ENCODE results near the gene RASAL2. TPM values are rescaled to one million over a fixed set of nuclear protein-coding genes. Genes with fewer than 3 reads are reported as not detected.

The RASAL2 gene
- total and polyA plus RNA-seq, 2 of the 4 experiments (the other 2 are of a cell fraction), result 13.1 to 20.6 TPM

DNA sequence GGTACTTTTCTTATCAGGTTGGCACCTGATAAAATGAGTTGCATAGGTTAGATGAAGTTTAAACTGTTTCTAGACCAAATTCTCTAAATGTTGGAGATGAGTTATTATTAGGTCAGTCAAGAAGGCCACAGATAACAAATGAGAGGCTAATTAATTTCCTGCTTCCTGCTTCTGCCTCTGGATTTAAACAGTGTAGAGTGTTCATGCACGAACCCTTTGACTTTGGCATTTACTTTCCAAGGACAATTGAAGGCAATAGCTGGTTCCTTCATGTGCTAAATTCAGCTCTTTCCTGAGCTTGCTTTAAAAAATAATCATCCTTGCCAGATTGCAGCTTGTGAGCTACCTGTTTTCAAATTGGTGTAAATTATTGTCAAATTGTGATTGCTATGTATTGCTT, 80.6 kb downstream of the RASAL2 start:
- Histone ChIP-seq H3K9me3 (ENCODE audit: control insufficient read depth, insufficient read depth, low read length) (no peaks in the 10 kb centered on the region), H2AK9ac (replicated peaks; ENCODE audit: low read depth, low read length, poor library complexity) (no peak overlapping the region), H3K23ac (ENCODE audit: low read depth, low read length) (no peak overlapping the region), H3K4me2 (ENCODE audit: low read depth, low read length) (no peak overlapping the region), H3K36me3 (ENCODE audit: control insufficient read depth, insufficient read depth, low read length) (no peaks in the 10 kb centered on the region), H4K91ac (ENCODE audit: insufficient read depth, low read depth, low read length) (no peak overlapping the region), H3K56ac (ENCODE audit: extremely low read depth, insufficient read depth, low read length) (no peak overlapping the region), H3K4me1 (ENCODE audit: control insufficient read depth, insufficient read depth, low read length) (no peaks in the 10 kb centered on the region), H2AFZ (replicated peaks; ENCODE audit: low read length, poor library complexity) (no peak overlapping the region), H3K4me3 (ENCODE audit: insufficient read depth, low read depth, low read length) (no peak overlapping the region), H3K4ac (ENCODE audit: low read depth, low read length) (no peak overlapping the region), H3K9ac (ENCODE audit: low read depth, low read length) (no peak overlapping the region), H2BK120ac (ENCODE audit: low read depth, low read length) (no peak overlapping the region), H3K14ac (replicated peaks; ENCODE audit: low read depth, low read length) (no peak overlapping the region), H2BK20ac (ENCODE audit: low read depth, low read length) (no peak overlapping the region), H3K18ac (ENCODE audit: low read depth, low read length) (no peak overlapping the region), H3K27me3 (ENCODE audit: control insufficient read depth, insufficient read depth, low read length) (no peaks in the 10 kb centered on the region), H3K79me1 (ENCODE audit: low read depth in 1 of 2, low read length in 2 of 2) (peaks cover 13 to 36% of the 10 kb centered on the region in 2 experiments), H3K9me1 (ENCODE audit: insufficient read depth, low read length) (peaks cover 3% of the 10 kb centered on the region), H2BK5ac (ENCODE audit: low read depth, low read length, poor library complexity, severe bottlenecking) (no peak overlapping the region), H3K27ac (ENCODE audit: insufficient read depth, low read length) (no peak overlapping the region), H2BK15ac (ENCODE audit: low read depth, low read length) (no peak overlapping the region), H4K8ac (ENCODE audit: low read depth in 2 of 2, low read length in 2 of 2) (no peak overlapping the region), H4K5ac (ENCODE audit: low read depth, low read length) (no peak overlapping the region), H4K20me1 (ENCODE audit: insufficient read depth, low read length) (peaks cover 5% of the 10 kb centered on the region; the same call in 1 of the 2 replicates), H2AK5ac (ENCODE audit: low read depth, low read length) (no peak overlapping the region)
- DNase-seq, result no peak
- no CpG with 5 or more reads among the region's 1 CpG for WGBS, 2 experiments (ENCODE audit: extremely low coverage in 2 of 2, insufficient read length in 1 of 2)
- in situ Hi-C loops (cut with MboI; ENCODE audit: low sequenced_read_pairs), result no loop called here
- ChIA-PET CTCF (interaction anchor here (0.6 kb wide), 1 partner anchor 1925 kb away, joined by 3 read pairs; no protein-coding TSS in a partner anchor), POLR2A (ENCODE audit: unreplicated experiment) (no interaction called here)
- no TSS peak for BruUV-seq (replicated peaks)
- TF ChIP-seq, protein P1, sequence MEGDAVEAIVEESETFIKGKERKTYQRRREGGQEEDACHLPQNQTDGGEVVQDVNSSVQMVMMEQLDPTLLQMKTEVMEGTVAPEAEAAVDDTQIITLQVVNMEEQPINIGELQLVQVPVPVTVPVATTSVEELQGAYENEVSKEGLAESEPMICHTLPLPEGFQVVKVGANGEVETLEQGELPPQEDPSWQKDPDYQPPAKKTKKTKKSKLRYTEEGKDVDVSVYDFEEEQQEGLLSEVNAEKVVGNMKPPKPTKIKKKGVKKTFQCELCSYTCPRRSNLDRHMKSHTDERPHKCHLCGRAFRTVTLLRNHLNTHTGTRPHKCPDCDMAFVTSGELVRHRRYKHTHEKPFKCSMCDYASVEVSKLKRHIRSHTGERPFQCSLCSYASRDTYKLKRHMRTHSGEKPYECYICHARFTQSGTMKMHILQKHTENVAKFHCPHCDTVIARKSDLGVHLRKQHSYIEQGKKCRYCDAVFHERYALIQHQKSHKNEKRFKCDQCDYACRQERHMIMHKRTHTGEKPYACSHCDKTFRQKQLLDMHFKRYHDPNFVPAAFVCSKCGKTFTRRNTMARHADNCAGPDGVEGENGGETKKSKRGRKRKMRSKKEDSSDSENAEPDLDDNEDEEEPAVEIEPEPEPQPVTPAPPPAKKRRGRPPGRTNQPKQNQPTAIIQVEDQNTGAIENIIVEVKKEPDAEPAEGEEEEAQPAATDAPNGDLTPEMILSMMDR (conservative IDR thresholded peaks at IDR 0.05; ENCODE audit: low read depth, low read length), result no peak
- no peak for TF ChIP-seq RCOR1 (IDR thresholded peaks at IDR 0.05; ENCODE audit: insufficient replicate concordance, low read length)
- no peak for TF ChIP-seq CHD1 (IDR thresholded peaks at IDR 0.05; ENCODE audit: low read depth, low read length)
- TF ChIP-seq SMC3 (IDR thresholded peaks at IDR 0.05; ENCODE audit: low read depth, low read length), result no peak
- no peak for TF ChIP-seq RAD21 (IDR thresholded peaks at IDR 0.05; ENCODE audit: low read length)
- no peak for TF ChIP-seq NFE2L2 (IDR thresholded peaks at IDR 0.05; ENCODE audit: low read depth, low read length)
- TF ChIP-seq MXI1 (IDR thresholded peaks at IDR 0.05; ENCODE audit: borderline replicate concordance, low read depth, low read length), result no peak
- TF ChIP-seq FOS (IDR thresholded peaks at IDR 0.05; ENCODE audit: low read depth, low read length), result no peak
- no peak for TF ChIP-seq MAZ (IDR thresholded peaks at IDR 0.05; ENCODE audit: borderline replicate concordance, low read depth, low read length)
- TF ChIP-seq POLR2A (IDR thresholded peaks at IDR 0.05; ENCODE audit: low read depth, low read length), result no peak
- TF ChIP-seq, protein P2, sequence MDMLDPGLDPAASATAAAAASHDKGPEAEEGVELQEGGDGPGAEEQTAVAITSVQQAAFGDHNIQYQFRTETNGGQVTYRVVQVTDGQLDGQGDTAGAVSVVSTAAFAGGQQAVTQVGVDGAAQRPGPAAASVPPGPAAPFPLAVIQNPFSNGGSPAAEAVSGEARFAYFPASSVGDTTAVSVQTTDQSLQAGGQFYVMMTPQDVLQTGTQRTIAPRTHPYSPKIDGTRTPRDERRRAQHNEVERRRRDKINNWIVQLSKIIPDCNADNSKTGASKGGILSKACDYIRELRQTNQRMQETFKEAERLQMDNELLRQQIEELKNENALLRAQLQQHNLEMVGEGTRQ (IDR thresholded peaks at IDR 0.05; ENCODE audit: low read depth, low read length), result no peak
- no peak for TF ChIP-seq BHLHE40 (IDR thresholded peaks at IDR 0.05; ENCODE audit: low read depth, low read length)
- no peak for ATAC-seq (ENCODE audit: low read depth)
- dilution Hi-C loops (cut with HindIII; ENCODE audit: low sequenced_read_pairs, unreplicated experiment), result no loop called here
- intact Hi-C loops (cut with micrococcal nuclease), result no loop called here
